T-helper 22 cell (primary cell): ENCODE measurements around the gene NME4.
A peak's percentile ranks its signal among the peaks of the same experiment; 100 is the strongest.
"Not testable (repeated sequence)": the region's sequence is repeated elsewhere in the genome, so short reads cannot be mapped to it uniquely, and the experiment has no call there.

Experiments
- DNase-seq: peaks from one replicate; pipeline ENCODE4 v3.0.0-alpha.2; 2020; ENCODE audit warnings: low read depth

Gene NME4

GRCh38 chr16:377419-377951 is 19.5 kb upstream of the NME4 start:
- no peak for DNase-seq

GRCh38 chr16:378113-378820 is 18.7 kb upstream of the NME4 start:
- DNase-seq: not testable (repeated sequence)

DNA sequence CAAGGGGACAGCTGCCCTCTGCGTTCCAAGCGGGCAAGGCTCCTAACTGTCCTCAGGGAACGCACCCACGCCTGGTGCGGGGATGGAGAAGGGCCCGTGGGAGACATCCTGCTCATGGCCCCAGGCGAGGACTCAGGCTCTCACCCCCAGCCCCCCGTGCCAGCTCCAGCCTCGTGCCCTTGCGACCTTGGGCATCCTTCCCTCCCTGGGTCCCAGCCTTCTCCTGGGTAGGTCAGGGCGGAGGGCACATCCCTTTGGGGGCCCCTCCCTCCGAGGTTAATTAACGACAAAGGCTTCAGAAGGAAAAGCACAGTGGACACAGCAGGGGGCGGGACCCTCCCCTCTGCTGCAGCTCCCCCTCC is 18.2 kb upstream of the NME4 start:
- no peak for DNase-seq

- DNase-seq: no peak
Observed at GRCh38 chr16:379183-379960, 17.6 kb upstream of the NME4 start.

DNA sequence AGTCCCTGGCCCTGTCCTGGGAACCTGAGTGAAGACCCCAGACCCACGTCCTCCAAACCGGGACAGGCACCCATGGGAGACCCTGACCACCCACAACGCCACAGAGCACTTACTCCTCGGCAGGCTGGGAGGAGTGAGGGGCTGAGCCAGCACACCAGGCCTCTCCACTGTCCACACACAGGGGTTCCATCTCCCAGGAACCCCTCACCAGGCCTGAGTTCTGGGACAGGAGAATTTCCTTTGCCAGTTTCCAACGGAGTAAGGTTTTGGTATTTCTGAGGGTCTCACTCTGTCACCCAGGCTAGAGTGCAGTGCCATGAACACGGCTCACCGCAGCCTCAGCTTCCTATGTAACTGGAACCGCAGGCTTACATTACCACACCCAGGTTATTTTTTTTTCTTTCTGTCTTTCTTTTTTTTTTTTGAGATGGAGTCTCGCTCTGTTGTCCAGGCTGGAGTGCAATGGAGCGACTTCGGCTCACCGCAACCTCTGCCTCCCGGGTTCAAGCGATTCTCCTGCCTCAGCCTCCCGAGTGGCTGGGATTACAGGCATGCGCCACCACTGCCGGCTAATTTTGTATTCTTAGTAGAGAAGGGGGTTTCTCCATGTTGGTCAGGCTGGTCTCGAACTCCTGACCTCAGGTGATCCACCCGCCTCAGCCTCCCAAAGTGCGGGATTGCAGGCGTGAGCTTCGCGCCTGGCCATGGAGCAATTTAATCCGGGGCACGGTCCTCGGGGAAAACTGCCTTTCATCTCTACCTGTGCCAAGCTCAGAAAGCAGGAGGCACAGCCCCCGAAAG is 16.8 kb upstream of the NME4 start:
- DNase-seq: no peak

GRCh38 chr16:380762-381011 is 16.3 kb upstream of the NME4 start:
- no peak for DNase-seq

- no peak for DNase-seq
Observed at GRCh38 chr16:381012-381788, 15.8 kb upstream of the NME4 start.

DNA sequence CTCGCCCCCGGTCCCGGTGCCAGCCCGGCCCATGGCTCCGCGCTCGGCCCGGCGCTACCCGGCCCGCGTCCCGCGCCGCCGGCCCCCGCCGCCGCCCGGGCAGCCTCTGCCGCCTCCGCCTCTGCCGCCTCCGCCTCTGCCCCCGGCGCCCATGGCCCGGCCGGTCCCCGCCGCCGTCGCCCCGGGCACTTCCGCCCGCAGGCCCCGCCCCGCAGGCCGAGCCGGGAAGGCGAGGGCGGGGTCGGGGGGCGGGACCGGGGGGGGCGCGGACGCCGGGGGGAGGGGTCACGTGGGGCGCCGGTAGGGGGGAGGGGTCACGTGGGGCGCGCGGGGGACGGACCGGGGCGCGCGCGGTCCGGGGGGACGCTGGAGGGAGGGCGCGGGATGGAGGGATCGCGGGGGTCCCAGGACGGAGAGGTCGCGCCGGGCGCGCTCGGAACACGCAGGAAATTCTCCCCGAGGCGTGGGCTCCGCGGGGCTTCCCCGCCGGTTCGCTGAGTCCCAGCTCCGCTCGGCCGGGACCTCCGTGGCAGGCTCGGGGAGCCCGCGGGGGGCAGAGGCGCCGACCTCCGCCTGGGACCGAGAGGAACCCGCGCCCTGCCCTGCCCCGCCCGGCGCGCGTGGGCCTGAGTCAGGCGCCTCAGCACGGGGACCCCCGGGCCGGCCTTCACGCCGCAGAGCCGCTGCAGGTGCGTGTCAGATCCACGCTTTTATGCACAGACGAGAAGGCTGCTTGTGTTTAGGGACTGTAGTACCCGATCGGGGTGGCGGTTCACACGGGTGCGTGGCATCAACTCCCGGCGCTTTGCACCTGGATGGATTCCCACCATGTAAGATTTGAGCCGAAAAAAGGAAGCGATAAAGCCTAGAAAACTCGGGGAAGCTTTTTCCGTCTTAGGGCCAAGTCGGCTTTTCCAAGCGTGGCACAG is 14.9 kb upstream of the NME4 start, which contains the start of gene PGAP6:
Gene PGAP6 (minus strand): TSS at position 190 of the 929 bp plus-strand sequence. CDS start 157 bp downstream, at position 33.
- peak; percentile 56 for DNase-seq

DNA sequence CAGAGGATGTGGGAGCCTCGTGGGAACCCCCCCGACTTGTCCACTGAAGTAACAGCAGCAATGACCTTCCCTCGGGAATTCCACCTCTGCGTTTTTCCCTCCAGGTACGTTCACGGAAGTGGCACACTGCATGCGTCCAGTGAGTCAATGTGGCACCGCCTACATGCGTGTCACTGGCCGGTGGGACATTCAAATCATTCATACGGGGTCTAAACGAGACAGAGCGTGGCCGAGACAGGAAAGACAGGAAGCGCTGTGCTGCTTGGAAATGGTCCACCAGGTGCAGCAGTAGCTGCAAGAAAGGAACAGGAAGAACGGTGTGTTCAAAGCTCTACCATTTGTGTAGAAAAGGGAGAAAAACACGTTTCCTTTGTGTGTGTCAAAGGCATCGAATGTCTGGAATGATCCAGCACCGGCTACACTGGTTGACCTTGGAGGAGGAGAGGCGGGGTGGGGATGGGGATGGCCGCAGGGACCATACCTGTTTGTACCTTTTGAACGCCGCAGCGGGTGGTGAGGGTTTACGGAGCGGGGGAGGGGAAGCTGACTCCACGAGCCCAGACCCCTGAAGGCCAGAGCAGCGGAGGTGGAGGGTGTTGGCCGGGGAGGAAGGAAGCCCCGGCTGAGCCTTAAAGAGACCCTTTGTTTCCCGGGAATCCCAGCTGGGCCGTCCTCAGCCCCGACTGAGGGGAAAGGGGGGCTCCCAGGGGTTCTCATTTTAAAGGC is 13.5 kb upstream of the NME4 start:
- DNase-seq: peak; percentile 59

GRCh38 chr16:386641-387156 is 10.3 kb upstream of the NME4 start:
- no peak for DNase-seq

DNA sequence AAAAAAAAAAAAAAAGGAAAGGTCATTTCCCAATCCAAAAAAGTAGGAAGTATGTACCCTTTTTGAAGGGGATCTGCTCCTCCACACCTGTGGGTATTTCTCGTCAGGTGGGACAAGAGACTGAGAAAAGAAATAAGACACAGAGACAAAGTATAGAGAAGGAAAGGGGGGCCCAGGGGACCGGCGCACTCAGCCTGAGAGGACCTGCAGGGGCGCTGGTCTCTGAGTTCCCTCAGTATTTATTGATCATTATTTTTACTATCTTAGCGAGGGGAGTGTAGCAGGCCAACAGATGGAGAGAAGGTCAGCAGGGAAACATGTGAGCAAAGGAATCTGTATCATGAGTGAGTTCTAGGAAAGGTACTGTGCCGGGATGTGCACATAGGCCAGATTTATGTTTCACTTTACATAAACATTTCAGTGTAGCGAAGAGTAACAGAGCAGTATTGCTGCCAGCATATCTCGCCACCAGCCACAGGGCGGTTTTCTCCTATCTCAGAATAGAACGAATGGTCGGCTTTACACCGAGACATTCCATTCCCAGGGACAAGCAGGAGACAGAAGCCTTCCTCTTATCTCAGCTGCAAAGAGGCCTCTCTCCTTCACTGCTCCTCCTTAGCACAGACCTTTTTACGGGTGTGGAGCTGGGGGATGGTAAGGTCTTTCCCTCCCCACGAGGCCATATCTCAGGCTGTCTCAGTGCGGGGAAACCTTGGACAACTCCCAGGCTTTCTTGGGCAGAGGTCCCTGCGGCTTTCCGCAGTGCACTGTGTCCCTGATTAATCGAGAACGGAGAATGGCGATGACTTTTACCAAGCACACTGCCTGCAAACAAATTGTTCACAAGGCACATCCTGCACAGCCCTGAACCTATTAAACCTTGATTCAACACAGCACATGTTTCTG is 9.0 kb upstream of the NME4 start:
- DNase-seq: not testable (repeated sequence)

GRCh38 chr16:389352-389751 is 7.6 kb upstream of the NME4 start:
- DNase-seq: no peak

DNA sequence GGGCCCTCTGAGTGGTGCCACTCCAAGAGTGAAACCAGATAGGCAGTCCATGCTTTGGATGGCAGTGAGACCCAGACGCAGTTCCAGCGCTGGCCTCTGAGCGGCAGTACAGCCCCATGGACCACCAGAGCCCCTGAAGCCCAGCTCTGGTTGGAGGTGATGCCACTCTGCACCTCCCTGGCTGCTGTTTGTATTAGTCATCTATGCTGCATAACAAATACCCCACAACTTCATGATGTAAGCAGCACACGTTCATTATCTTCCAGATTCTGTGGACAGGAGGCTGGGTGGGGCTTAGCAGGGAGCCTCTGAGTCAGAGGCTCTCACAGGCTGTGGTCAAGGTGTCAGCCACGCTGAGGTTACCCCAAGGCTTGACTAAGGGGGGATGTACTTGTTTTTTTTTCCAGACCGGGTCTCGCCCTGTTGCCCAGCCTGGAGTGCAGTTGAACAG is 5.1 kb upstream of the NME4 start:
- DNase-seq: peak; percentile 29

DNA sequence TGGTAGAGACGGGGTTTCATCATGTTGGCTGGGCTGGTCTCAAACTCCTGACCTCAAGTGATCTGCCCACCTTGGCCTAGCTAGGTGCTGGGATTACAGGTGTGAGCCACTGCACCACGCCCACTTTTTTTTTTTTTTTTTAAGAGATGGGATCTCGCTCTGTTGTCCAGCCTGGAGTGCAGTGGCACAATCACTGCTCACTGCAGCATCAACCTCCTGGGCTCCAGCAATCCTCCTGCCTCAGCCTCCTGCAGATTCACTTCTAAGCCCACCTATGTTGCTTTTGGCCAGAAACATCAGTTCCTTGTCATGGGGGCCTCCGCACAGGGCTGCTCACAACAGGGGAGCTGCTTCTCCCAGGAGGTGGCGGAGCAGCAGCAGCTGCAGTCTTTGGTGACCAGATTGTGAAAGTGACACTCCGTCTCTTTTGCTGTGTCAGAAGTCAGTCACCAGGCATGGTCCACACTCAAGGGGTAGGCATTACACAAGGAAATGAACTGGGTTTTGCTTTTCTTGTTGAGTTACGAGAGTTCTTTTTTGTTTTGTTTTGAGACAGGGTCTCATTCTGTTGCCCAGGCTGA is 4.5 kb upstream of the NME4 start:
- no peak for DNase-seq

DNA sequence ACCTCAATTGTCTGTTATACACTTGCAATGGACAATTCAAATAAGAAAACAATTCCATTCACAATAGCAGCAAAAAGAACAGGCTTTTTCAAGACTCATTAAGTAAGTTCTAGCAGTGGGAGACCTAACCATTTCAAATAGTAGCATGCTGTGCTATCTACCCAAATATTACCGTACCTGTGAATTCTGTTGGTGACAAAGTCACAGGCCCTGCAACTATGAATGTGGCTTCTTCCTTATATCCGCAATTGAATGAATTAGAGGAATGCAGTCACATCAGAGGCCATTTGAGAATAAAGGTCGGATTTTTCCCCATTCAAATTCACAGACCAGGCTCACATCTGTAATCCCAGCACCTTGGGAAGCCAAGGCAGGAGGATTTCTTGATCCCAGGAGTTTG is 800 bp upstream of the NME4 start:
- DNase-seq: no peak

DNA sequence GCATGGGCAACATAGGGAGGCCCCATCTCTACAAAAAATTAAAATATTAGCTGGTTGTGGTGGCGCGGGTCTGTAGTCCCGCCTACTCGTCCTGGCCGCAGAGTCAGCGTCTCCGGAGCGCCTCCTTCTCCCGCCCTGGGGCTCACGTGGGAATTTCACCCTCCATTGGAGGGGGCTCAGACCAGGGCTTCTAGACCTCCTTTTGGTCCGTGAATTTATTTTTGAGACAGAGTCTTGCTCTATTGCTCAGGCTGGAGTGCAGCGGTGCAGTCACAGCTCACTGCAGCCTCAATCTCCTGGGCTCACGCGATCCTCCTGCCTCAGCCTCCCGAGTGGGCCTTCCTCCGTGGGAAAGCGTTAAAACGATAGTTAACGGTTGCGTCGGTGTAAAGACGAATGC is 394 bp upstream of the NME4 start:
- no peak for DNase-seq

GRCh38 chr16:397736-398332 is 835 bp downstream of the NME4 start:
- DNase-seq: no peak
